CD14-positive monocyte (primary cell): ENCODE results near the gene PSPN. TPM values are rescaled to one million over a fixed set of nuclear protein-coding genes. Genes with fewer than 3 reads are reported as not detected.

Experiments used
- DNase-seq, 3 donors: peaks; one replicate each; pipeline ENCODE4 v3.0.0-alpha.2; 2011 to 2022
- H2AFZ ChIP-seq: 2 replicates; pipeline ENCODE4 v1.6.0; 2012; ENCODE audit warnings: mild to moderate bottlenecking, low read depth, low read length, inconsistent platforms; ENCODE audit not compliant: insufficient read depth, poor library complexity, severe bottlenecking
- H3K27ac ChIP-seq, 2 donors: 1 replicate in 1 of 2; 2 replicates in 1 of 2; pipeline ENCODE4 v1.5.1; 2012 to 2013; ENCODE audit warnings: low read length in 2 of 2, control low read depth in 1 of 2, inconsistent platforms in 1 of 2, low read depth in 1 of 2, mild to moderate bottlenecking in 1 of 2
- H3K27me3 ChIP-seq, 2 donors: one replicate each; pipeline versions ENCODE4 v1.6.0 to v1.6.1; 2011 to 2013; ENCODE audit warnings: low read length in 2 of 2; ENCODE audit not compliant: control insufficient read depth in 2 of 2, insufficient read depth in 2 of 2
- H3K36me3 ChIP-seq, 2 donors: replicated peaks in 1 of 2; 1 replicate in 1 of 2; 2 replicates in 1 of 2; pipeline versions ENCODE4 v1.5.1 to v1.6.1; 2012 to 2013; ENCODE audit warnings: low read length in 2 of 2, control low read depth in 1 of 2, inconsistent platforms in 1 of 2, mild to moderate bottlenecking in 1 of 2; ENCODE audit not compliant: insufficient read depth in 2 of 2, control insufficient read depth in 1 of 2
- H3K4me1 ChIP-seq, 2 donors: 1 replicate in 1 of 2; 2 replicates in 1 of 2; pipeline versions ENCODE4 v1.5.1 to v1.6.1; 2012 to 2013; ENCODE audit warnings: low read length in 2 of 2, control low read depth in 1 of 2, inconsistent platforms in 1 of 2, mild to moderate bottlenecking in 1 of 2, moderate library complexity in 1 of 2; ENCODE audit not compliant: insufficient read depth in 2 of 2, control insufficient read depth in 1 of 2
- H3K4me2 ChIP-seq: replicated peaks from 2 replicates; pipeline ENCODE3; 2012; ENCODE audit warnings: low read length, moderate library complexity, mild to moderate bottlenecking; ENCODE audit not compliant: poor library complexity, severe bottlenecking; ENCODE audit errors: extremely low read depth
- H3K4me3 ChIP-seq, 3 experiments: fragments of 200-600 bp in 1 of 3; sonication (generic) in 1 of 3; replicated peaks in 1 of 3; 1 replicate in 2 of 3; 2 replicates in 1 of 3; pipeline ENCODE4 v1.5.1; 2011 to 2013; ENCODE audit warnings: low read length in 3 of 3, mild to moderate bottlenecking in 3 of 3, control low read depth in 2 of 3, low read depth in 2 of 3, inconsistent platforms in 1 of 3, moderate library complexity in 1 of 3
- H3K79me2 ChIP-seq: 2 replicates; pipeline ENCODE4 v1.6.0; 2012; ENCODE audit warnings: mild to moderate bottlenecking, control low read depth, inconsistent platforms, low read length, moderate library complexity; ENCODE audit not compliant: insufficient read depth
- H3K9ac ChIP-seq: 2 replicates; pipeline ENCODE4 v1.6.0; 2017; ENCODE audit warnings: low read length, mild to moderate bottlenecking; ENCODE audit not compliant: insufficient read depth, poor library complexity, severe bottlenecking
- H3K9me3 ChIP-seq, 2 donors: replicated peaks in 1 of 2; 1 replicate in 1 of 2; 2 replicates in 1 of 2; pipeline versions ENCODE4 v1.5.1 to v1.6.1; 2012 to 2013; ENCODE audit warnings: low read length in 2 of 2, control low read depth in 1 of 2; ENCODE audit not compliant: control insufficient read depth in 1 of 2, insufficient read depth in 1 of 2
- H4K20me1 ChIP-seq: 2 replicates; pipeline ENCODE4 v1.6.0; 2012; ENCODE audit warnings: mild to moderate bottlenecking, low read length, control low read depth, moderate library complexity; ENCODE audit not compliant: insufficient read depth
- H3K27ac Mint-ChIP-seq, 7 donors: one replicate each; pipeline ENCODE4 v1.8.0; 2020; ENCODE audit warnings: mild to moderate bottlenecking in 7 of 7, mixed read lengths in 7 of 7, moderate library complexity in 6 of 7, inconsistent platforms in 2 of 7
- H3K27me3 Mint-ChIP-seq, 3 donors: one replicate each; pipeline ENCODE4 v1.8.0; 2021 to 2022; ENCODE audit warnings: low read depth in 3 of 3, mild to moderate bottlenecking in 3 of 3, mixed read lengths in 3 of 3, moderate library complexity in 3 of 3, inconsistent platforms in 1 of 3
- H3K36me3 Mint-ChIP-seq, 2 donors: one replicate each; pipeline ENCODE4 v1.8.0; 2020; ENCODE audit warnings: mixed read lengths in 2 of 2, inconsistent platforms in 1 of 2, mild to moderate bottlenecking in 1 of 2
- H3K4me1 Mint-ChIP-seq: one replicate; pipeline ENCODE4 v1.8.0; 2020; ENCODE audit warnings: mild to moderate bottlenecking, mixed read lengths
- H3K4me3 Mint-ChIP-seq, 2 donors: one replicate each; pipeline ENCODE4 v1.8.0; 2020; ENCODE audit warnings: mild to moderate bottlenecking in 2 of 2, mixed read lengths in 2 of 2, moderate library complexity in 1 of 2
- H3K9me3 Mint-ChIP-seq, 7 donors: one replicate each; pipeline ENCODE4 v1.8.0; 2020 to 2022; ENCODE audit warnings: mixed read lengths in 7 of 7, mild to moderate bottlenecking in 6 of 7, moderate library complexity in 6 of 7, inconsistent platforms in 2 of 7
- WGBS: methylation state at CpG from one replicate; pipeline ENCODE4 v1.1.5; 2013; ENCODE audit warnings: missing lambda C conversion rate; ENCODE audit not compliant: insufficient coverage; 5-methylcytosine and 5-hydroxymethylcytosine counted together
- intact Hi-C, 2 donors: fragments of 100-400 bp; cut with micrococcal nuclease; formaldehyde crosslinking; loops; one replicate each; pipeline versions ENCODE4 v1.15.0 to v1.15.1; 2023
- polyA plus RNA-seq, 3 donors: library from polyadenylated mRNA; depleted of rRNA in 1 of 3; unstranded in 2 of 3; stranded (reverse) in 1 of 3; fragments of 300-500 nt in 2 of 3; fragments of >200 nt in 1 of 3; fragmentation: Illumina TruSeq in 2 of 3; gene quantifications; 1 replicate in 2 of 3; 2 replicates in 1 of 3; pipeline ENCODE4 v1.2.3, GENCODE V29; 2012 to 2021
- TF ChIP-seq, protein P1 (sequence below): fragments of 200-600 bp; IDR thresholded peaks from one replicate; pipeline ENCODE4 v1.8.0; 2022; ENCODE audit warnings: antibody characterized with exemption, mild to moderate bottlenecking

Gene PSPN
- polyA plus RNA-seq, 3 donors: 0.10 to 0.19 (median 0.13) TPM

GRCh38 chr19:6415591-6416190, 40.0 kb upstream of the PSPN start:
- peaks cover 68 to 77% of the 10 kb centered on the region in 2 donors for H3K36me3 Mint-ChIP-seq
- peaks cover 0 to 2% (median 1%) of the 10 kb centered on the region in 3 donors for H3K27me3 Mint-ChIP-seq
- Histone ChIP-seq H3K4me2 (no peak overlapping the region), H3K4me1 (no peaks in the 10 kb centered on the region), H4K20me1 (peaks cover 30% of the 10 kb centered on the region), H3K27ac (no peak overlapping the region), H3K9ac (no peak overlapping the region), H2AFZ (no peak overlapping the region), H3K27me3 (no peaks in the 10 kb centered on the region), H3K4me3 (no peak overlapping the region), H3K9me3 (no peaks in the 10 kb centered on the region), H3K36me3 (peaks cover 69 to 72% of the 10 kb centered on the region in 2 donors), H3K79me2 (peaks cover 25% of the 10 kb centered on the region)
- intact Hi-C loops: no loop called here
- no peak for DNase-seq
- H3K27ac Mint-ChIP-seq: no peak overlapping the region
- peaks cover 0 to 3% (median 0%) of the 10 kb centered on the region in 7 donors for H3K9me3 Mint-ChIP-seq
- TF ChIP-seq, protein P1, sequence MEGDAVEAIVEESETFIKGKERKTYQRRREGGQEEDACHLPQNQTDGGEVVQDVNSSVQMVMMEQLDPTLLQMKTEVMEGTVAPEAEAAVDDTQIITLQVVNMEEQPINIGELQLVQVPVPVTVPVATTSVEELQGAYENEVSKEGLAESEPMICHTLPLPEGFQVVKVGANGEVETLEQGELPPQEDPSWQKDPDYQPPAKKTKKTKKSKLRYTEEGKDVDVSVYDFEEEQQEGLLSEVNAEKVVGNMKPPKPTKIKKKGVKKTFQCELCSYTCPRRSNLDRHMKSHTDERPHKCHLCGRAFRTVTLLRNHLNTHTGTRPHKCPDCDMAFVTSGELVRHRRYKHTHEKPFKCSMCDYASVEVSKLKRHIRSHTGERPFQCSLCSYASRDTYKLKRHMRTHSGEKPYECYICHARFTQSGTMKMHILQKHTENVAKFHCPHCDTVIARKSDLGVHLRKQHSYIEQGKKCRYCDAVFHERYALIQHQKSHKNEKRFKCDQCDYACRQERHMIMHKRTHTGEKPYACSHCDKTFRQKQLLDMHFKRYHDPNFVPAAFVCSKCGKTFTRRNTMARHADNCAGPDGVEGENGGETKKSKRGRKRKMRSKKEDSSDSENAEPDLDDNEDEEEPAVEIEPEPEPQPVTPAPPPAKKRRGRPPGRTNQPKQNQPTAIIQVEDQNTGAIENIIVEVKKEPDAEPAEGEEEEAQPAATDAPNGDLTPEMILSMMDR: no peak
- H3K4me3 Mint-ChIP-seq: no peak overlapping the region
- WGBS: 97% methylated on average over 32 of the region's 32 CpGs
- no peaks in the 10 kb centered on the region for H3K4me1 Mint-ChIP-seq

DNA sequence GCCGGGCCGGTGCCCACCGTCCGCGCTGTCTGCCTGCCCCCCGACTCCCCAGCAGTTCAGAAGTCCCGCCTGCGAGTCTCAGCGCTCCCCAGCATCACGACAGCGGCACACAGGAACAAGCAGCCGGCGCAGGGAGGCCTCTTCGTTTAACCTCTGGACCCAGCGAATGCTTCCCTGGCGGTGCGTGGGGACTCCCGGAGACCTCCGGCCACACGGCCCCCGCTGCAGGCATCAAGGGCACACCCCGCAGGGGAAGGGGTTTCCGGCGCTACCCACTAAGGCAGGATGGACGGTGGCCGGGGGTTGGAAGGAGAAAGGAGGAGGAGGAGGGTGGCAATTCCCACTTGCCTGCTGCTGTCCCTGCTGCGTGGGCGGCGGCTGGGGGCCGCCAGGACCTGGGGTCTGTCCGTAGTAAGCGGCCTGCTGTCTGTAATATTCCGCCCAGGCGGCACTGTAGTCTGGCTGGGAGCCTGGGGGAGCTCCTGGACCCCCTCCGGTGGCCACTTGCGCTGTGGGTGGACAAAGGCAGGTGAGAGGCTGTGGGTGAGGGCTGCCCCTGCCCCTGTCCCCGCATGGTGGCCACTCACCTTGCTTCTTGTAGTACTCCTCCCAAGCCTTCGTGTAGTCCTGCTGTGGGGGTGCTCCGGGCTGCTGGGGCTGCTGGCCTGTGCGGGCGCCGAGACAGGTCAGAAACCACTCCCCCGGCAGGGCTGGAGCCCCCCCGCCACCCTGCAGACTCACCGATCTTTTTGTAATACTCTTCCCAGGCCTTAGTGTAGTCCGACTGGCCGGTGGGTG, 39.3 kb upstream of the PSPN start:
- Histone ChIP-seq H3K9me3 (no peaks in the 10 kb centered on the region), H3K27me3 (no peaks in the 10 kb centered on the region), H2AFZ (no peak overlapping the region), H3K9ac (no peak overlapping the region), H3K79me2 (peaks cover 18% of the 10 kb centered on the region), H3K4me1 (no peaks in the 10 kb centered on the region), H3K27ac (no peak overlapping the region), H3K36me3 (peaks cover 62 to 65% of the 10 kb centered on the region in 2 donors), H4K20me1 (peaks cover 23% of the 10 kb centered on the region), H3K4me2 (no peak overlapping the region), H3K4me3 (no peak overlapping the region)
- no peak overlapping the region for H3K27ac Mint-ChIP-seq
- WGBS: 97% methylated on average over 41 of the region's 47 CpGs
- TF ChIP-seq, protein P1: no peak
- peaks cover 0 to 3% (median 0%) of the 10 kb centered on the region in 7 donors for H3K9me3 Mint-ChIP-seq
- H3K4me1 Mint-ChIP-seq: no peaks in the 10 kb centered on the region
- DNase-seq: no peak
- no peak overlapping the region for H3K4me3 Mint-ChIP-seq
- H3K27me3 Mint-ChIP-seq: peaks cover 0 to 2% (median 1%) of the 10 kb centered on the region in 3 donors
- H3K36me3 Mint-ChIP-seq: peaks cover 61 to 70% of the 10 kb centered on the region in 2 donors
- intact Hi-C loops: no loop called here
